OCI-LY7 (cell line): ENCODE results near the gene RELN. TPM values are rescaled to one million over a fixed set of nuclear protein-coding genes. Genes with fewer than 3 reads are reported as not detected.

ENCODE experiments used
- BruUV-seq: library from RNA; stranded (reverse); fragments of 400-500 nt; replicated peaks from 2 replicates; lab custom pipeline; 2021; lab: Mats Ljungman, UMichigan
- CTCF ChIA-PET: fragments of 300-600 bp; sonication (Branson Sonifier 250); formaldehyde crosslinking; loops from one replicate; lab custom pipeline; 2022; ENCODE audit warnings: antibody characterized with exemption; ENCODE audit not compliant: unreplicated experiment; lab: Charles Lee
- POLR2A ChIA-PET: fragments of 300-600 bp; sonication (Branson Sonifier 250); formaldehyde crosslinking; loops from one replicate; lab custom pipeline; 2022; ENCODE audit warnings: antibody characterized with exemption; lab: Charles Lee
- DNase-seq: peaks from one replicate; pipeline ENCODE4 v3.0.0-alpha.2; 2015; ENCODE audit warnings: low spot score
- H2AFZ ChIP-seq: fragments of 200-600 bp; sonication (generic), shearing (Covaris generic); 2 replicates; pipeline ENCODE4 v1.6.1; 2014; ENCODE audit warnings: mild to moderate bottlenecking, antibody characterized with exemption, low read length, moderate library complexity
- H3K27ac ChIP-seq: fragments of 200-600 bp; sonication (generic); 2 replicates; pipeline ENCODE4 v1.5.1; 2014; ENCODE audit warnings: mixed run types, low read depth, mild to moderate bottlenecking, moderate library complexity, low read length, inconsistent platforms; ENCODE audit not compliant: poor library complexity, severe bottlenecking
- H3K36me3 ChIP-seq: fragments of 200-600 bp; sonication (generic); 2 replicates; pipeline ENCODE4 v1.6.1; 2014; ENCODE audit warnings: mild to moderate bottlenecking, antibody characterized with exemption, low read length, moderate library complexity, mixed read lengths; ENCODE audit not compliant: insufficient read depth
- H3K4me1 ChIP-seq: fragments of 200-600 bp; sonication (generic); 2 replicates; pipeline ENCODE4 v1.5.1; 2014; ENCODE audit warnings: mild to moderate bottlenecking, low read length; ENCODE audit not compliant: insufficient read depth, poor library complexity, severe bottlenecking
- H3K4me2 ChIP-seq: fragments of 200-600 bp; sonication (generic); 2 replicates; pipeline ENCODE4 v1.6.1; 2014; ENCODE audit warnings: mild to moderate bottlenecking, low read length
- H3K4me3 ChIP-seq: fragments of 200-600 bp; sonication (generic); 2 replicates; pipeline ENCODE4 v1.5.1; 2014; ENCODE audit warnings: mild to moderate bottlenecking, low read depth, low read length; ENCODE audit not compliant: poor library complexity, severe bottlenecking
- H3K79me2 ChIP-seq: fragments of 200-600 bp; sonication (generic); 2 replicates; pipeline ENCODE4 v1.6.1; 2016; ENCODE audit warnings: low read depth, mild to moderate bottlenecking, low read length, moderate library complexity, mixed read lengths; ENCODE audit not compliant: insufficient read depth
- H3K9me2 ChIP-seq: fragments of 200-600 bp; sonication (generic); 2 replicates; pipeline ENCODE4 v1.6.1; 2016; ENCODE audit warnings: mild to moderate bottlenecking, low read length, mixed read lengths; ENCODE audit not compliant: insufficient read depth
- H3K9me3 ChIP-seq: fragments of 200-600 bp; sonication (generic); 2 replicates; pipeline ENCODE4 v1.6.1; 2014; ENCODE audit warnings: mild to moderate bottlenecking, mixed run types, low read length, mixed read lengths
- H4K20me1 ChIP-seq: fragments of 200-600 bp; sonication (generic); 2 replicates; pipeline ENCODE4 v1.6.1; 2014; ENCODE audit warnings: mild to moderate bottlenecking, antibody characterized with exemption, low read length, moderate library complexity, mixed read lengths; ENCODE audit not compliant: insufficient read depth
- EZH2phosphoT487 ChIP-seq: fragments of 200-600 bp; sonication (generic); IDR thresholded peaks from 2 replicates; pipeline ENCODE4 v1.6.1; 2018; ENCODE audit warnings: low read depth, borderline replicate concordance, mild to moderate bottlenecking, mixed run types, antibody characterized with exemption, low read length, moderate library complexity, mixed read lengths
- intact Hi-C: fragments of 100-400 bp; cut with micrococcal nuclease; formaldehyde crosslinking; loops from one replicate; pipeline ENCODE4 v1.10.0; 2022; ENCODE audit not compliant: unreplicated experiment
- total RNA-seq, 2 experiments: library from RNA; depleted of rRNA in 1 of 2; stranded (reverse); fragments of >200 nt in 1 of 2; shearing (Covaris generic) in 1 of 2; gene quantifications; 2 replicates each; pipeline ENCODE4 v1.2.3, GENCODE V29; 2014 to 2022
- TF ChIP-seq, protein P1 (sequence below): fragments of 200-600 bp; sonication (generic); conservative IDR thresholded peaks from 2 replicates; pipeline ENCODE4 v1.5.1; 2014; ENCODE audit warnings: mild to moderate bottlenecking, antibody characterized with exemption, low read length, moderate library complexity, mixed read lengths

Gene RELN
- total RNA-seq, 2 experiments from 2014 or later: not detected

- Histone ChIP-seq H3K4me3 (no peak overlapping the region), H3K27ac (no peak overlapping the region), H3K9me2 (no peaks in the 10 kb centered on the region), H3K4me2 (no peak overlapping the region), H2AFZ (no peak overlapping the region), H3K9me3 (no peaks in the 10 kb centered on the region), H3K79me2 (no peaks in the 10 kb centered on the region), H3K4me1 (no peaks in the 10 kb centered on the region), H3K36me3 (no peaks in the 10 kb centered on the region), H4K20me1 (no peaks in the 10 kb centered on the region)
- no peak for DNase-seq
- CTCF ChIA-PET: no interaction called here
- no TSS peak for BruUV-seq
- POLR2A ChIA-PET: no interaction called here
- TF ChIP-seq, protein P1, sequence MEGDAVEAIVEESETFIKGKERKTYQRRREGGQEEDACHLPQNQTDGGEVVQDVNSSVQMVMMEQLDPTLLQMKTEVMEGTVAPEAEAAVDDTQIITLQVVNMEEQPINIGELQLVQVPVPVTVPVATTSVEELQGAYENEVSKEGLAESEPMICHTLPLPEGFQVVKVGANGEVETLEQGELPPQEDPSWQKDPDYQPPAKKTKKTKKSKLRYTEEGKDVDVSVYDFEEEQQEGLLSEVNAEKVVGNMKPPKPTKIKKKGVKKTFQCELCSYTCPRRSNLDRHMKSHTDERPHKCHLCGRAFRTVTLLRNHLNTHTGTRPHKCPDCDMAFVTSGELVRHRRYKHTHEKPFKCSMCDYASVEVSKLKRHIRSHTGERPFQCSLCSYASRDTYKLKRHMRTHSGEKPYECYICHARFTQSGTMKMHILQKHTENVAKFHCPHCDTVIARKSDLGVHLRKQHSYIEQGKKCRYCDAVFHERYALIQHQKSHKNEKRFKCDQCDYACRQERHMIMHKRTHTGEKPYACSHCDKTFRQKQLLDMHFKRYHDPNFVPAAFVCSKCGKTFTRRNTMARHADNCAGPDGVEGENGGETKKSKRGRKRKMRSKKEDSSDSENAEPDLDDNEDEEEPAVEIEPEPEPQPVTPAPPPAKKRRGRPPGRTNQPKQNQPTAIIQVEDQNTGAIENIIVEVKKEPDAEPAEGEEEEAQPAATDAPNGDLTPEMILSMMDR: no peak
- no peak for TF ChIP-seq EZH2phosphoT487
- intact Hi-C loops: no loop called here
Measured at GRCh38 chr7:103547451-103548284, 441.8 kb downstream of the RELN start.

DNA sequence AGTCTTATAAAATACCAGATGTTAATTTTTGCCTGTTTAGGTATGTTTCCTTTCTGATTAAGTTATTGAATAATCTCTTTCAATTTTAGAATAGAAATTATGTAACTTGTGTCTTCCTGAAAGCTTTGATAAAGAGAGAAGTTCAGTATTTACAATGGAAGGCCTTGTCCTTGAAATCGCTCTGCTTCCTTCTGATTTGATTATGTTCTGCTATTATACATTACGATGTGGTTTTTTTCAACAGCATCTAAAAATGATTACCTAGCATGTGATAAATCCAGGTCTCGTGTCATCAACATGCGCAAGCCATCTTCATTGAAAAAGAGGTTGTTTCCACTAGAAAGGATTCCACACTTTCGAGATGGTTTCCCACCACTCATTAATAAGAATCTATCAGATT, 447.0 kb downstream of the RELN start:
- POLR2A ChIA-PET: no interaction called here
- no peaks in the 10 kb centered on the region for H4K20me1 ChIP-seq
- no peaks in the 10 kb centered on the region for H3K9me3 ChIP-seq
- CTCF ChIA-PET: no interaction called here
- H3K9me2 ChIP-seq: no peaks in the 10 kb centered on the region
- no peak overlapping the region for H3K4me3 ChIP-seq
- no TSS peak for BruUV-seq
- H3K36me3 ChIP-seq: no peaks in the 10 kb centered on the region
- intact Hi-C loops: no loop called here
- no peak overlapping the region for H3K4me2 ChIP-seq
- no peak overlapping the region for H2AFZ ChIP-seq
- no peaks in the 10 kb centered on the region for H3K4me1 ChIP-seq
- no peak for DNase-seq
- no peak for TF ChIP-seq EZH2phosphoT487
- TF ChIP-seq, protein P1: no peak
- H3K79me2 ChIP-seq: no peaks in the 10 kb centered on the region
- H3K27ac ChIP-seq: no peak overlapping the region

DNA sequence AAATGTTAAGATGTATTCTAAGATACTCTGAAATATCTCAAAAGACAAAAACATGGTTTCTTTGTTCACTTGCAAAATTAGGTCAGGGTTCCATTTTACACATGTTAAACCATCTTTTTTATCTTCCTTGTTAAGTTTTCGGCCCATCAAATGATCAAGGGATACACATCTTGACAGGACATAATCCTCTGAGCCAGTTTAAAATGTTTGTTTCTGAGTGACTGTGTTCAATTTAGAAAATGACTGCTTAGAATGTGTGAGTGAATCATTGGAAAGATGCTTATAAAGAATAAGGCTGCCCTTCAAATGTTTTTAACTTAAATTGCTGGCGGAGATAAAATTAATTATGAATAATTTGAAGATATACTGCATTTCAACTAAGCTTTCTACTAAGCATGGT, 447.5 kb downstream of the RELN start:
- no peak for DNase-seq
- Histone ChIP-seq H3K4me3 (no peak overlapping the region), H3K9me2 (no peaks in the 10 kb centered on the region), H4K20me1 (no peaks in the 10 kb centered on the region), H3K27ac (no peak overlapping the region), H3K4me2 (no peak overlapping the region), H2AFZ (no peak overlapping the region), H3K36me3 (no peaks in the 10 kb centered on the region), H3K79me2 (no peaks in the 10 kb centered on the region), H3K9me3 (no peaks in the 10 kb centered on the region), H3K4me1 (no peaks in the 10 kb centered on the region)
- TF ChIP-seq EZH2phosphoT487: no peak
- TF ChIP-seq, protein P1: no peak
- intact Hi-C loops: no loop called here
- BruUV-seq: no TSS peak
- ChIA-PET CTCF (no interaction called here), POLR2A (no interaction called here)
